Esophagus squamous epithelium (tissue), 5 donors: ENCODE data around the gene PARVG. TPM values are rescaled to one million over a fixed set of nuclear protein-coding genes. Genes with fewer than 3 reads are reported as not detected.
A peak's percentile ranks its signal among the peaks of the same experiment; 100 is the strongest.

ENCODE experiments used
- DNase-seq: peaks from one replicate; lab custom pipeline; 2025; lab: John Stamatoyannopoulos, UW
- H3K27ac ChIP-seq, 4 donors: fragments of 200-600 bp; sonication (generic); one replicate each; pipeline ENCODE4 v1.5.1; 2016 to 2019; ENCODE audit warnings: mild to moderate bottlenecking in 1 of 4
- H3K27me3 ChIP-seq, 4 donors: fragments of 200-600 bp; sonication (generic); 1 replicate in 3 of 4; 2 replicates in 1 of 4; pipeline versions ENCODE4 v1.5.1 to v1.6.0; 2017 to 2021; ENCODE audit warnings: antibody characterized with exemption in 1 of 4
- H3K36me3 ChIP-seq, 3 donors: fragments of 200-600 bp; sonication (generic); one replicate each; pipeline ENCODE4 v1.5.1; 2016 to 2019
- H3K4me1 ChIP-seq, 3 donors: fragments of 200-600 bp; sonication (generic); one replicate each; pipeline ENCODE4 v1.5.1; 2017 to 2019
- H3K4me3 ChIP-seq, 4 donors: fragments of 200-600 bp; sonication (generic); 1 replicate in 3 of 4; 2 replicates in 1 of 4; pipeline ENCODE4 v1.5.1; 2016 to 2019; ENCODE audit warnings: mild to moderate bottlenecking in 2 of 4, moderate library complexity in 1 of 4
- H3K9me3 ChIP-seq, 3 donors: fragments of 200-600 bp; sonication (generic); one replicate each; pipeline ENCODE4 v1.5.1; 2016 to 2019
- CTCF ChIP-seq, 6 experiments: fragments of 450-650 bp in 4 of 6; fragments of 200-600 bp in 2 of 6; sonication (generic) in 2 of 6; IDR thresholded peaks; one replicate each; pipeline ENCODE4 v1.5.1; 2016 to 2019; ENCODE audit warnings: antibody characterized with exemption in 6 of 6, mild to moderate bottlenecking in 4 of 6, moderate library complexity in 4 of 6
- POLR2A ChIP-seq, 4 donors: fragments of 450-650 bp; IDR thresholded peaks; one replicate each; pipeline ENCODE4 v1.6.1; 2017; ENCODE audit warnings: antibody characterized with exemption in 4 of 4, mild to moderate bottlenecking in 4 of 4, moderate library complexity in 3 of 4
- WGBS, 2 donors: methylation state at CpG; one replicate each; pipeline ENCODE4 v1.1.5; 2018; 5-methylcytosine and 5-hydroxymethylcytosine counted together
- intact Hi-C: fragments of 100-400 bp; cut with DNase I; formaldehyde crosslinking; loops from one replicate; pipeline ENCODE4 v1.15.0; 2022
- total RNA-seq, 4 donors: library from RNA; depleted of rRNA; stranded (reverse); fragments of >200 nt; gene quantifications; one replicate each; pipeline ENCODE4 v1.1.0, GENCODE V29; 2016
- donor health status: DM: yes; HTN: yes; CAD: no.

PARVG gene
- total RNA-seq, 4 donors from 2014 or later: 0.42 to 26.1 (median 2.2) TPM

DNA sequence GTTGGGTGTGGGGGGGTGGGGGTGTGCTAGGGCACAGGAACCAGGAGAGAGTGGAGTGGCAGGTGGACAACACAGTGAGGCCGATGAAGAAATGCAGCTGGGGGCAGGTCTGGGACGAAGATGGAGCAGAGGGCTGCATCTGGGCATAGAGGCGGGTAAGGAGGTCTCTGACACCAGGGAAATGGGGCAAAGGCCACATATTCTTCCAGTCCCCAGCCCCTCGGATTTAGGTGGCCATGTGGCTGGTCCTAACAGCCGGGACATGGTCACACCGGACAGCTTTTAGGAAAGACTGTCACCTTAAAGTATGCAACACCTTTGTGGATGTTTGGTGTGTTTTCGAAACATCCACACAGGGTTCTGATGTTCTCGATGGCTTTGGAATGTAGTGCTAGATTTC, 5.0 kb upstream of the PARVG start:
- 74 to 87% methylated on average over 7 of the region's 8 CpGs for WGBS, 2 donors
- TF ChIP-seq POLR2A (IDR thresholded peaks at IDR 0.05): no peak
- TF ChIP-seq CTCF (IDR thresholded peaks at IDR 0.05): no peak
- H3K4me3 ChIP-seq: no peak overlapping the region
- H3K4me1 ChIP-seq: peaks cover 0 to 11% (median 0%) of the 10 kb centered on the region in 3 donors
- H3K9me3 ChIP-seq: no peaks in the 10 kb centered on the region
- no peak overlapping the region for H3K27ac ChIP-seq
- intact Hi-C loops: no loop called here
- no peaks in the 10 kb centered on the region for H3K36me3 ChIP-seq
- H3K27me3 ChIP-seq: peaks cover 0 to 25% (median 0%) of the 10 kb centered on the region in 4 donors
- DNase-seq: no peak

DNA sequence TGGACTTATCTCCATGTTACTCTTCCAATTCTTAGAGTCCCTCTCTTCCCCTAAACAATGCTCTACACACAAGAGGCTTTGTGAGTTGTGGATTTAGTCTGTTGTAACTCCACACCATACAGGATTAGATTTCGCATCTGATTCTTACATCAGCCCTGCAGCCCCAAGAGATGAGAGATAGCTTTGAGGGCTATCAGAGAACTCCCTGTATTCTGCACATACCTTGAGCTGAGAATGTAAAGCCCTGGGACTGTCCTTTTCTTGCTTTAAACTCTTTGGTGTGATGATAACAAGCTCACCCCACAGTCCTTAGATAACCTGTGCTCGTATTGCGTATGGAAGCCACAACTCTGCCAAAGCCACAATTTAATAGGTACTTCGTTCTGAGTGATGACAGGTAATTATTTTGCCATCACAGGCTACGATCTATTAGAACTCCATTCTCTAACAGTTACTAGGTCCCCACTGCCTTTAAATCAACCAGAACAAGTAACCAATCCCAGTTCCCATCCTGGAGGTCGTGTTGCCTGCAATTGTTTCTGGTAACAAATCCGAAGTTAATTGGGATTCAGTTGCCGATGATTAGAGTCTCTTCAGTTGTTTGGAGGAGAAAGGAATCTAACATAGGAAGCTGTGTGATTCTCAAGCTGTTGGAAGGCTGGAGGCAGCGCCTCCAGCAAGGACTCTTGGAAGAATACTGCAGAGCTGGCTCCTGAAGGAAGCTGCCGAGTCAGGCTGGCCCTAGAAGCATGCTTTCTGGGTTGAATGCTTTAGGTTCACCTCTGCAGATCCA, 1.3 kb upstream of the PARVG start:
- no peak for DNase-seq
- Histone ChIP-seq H3K27ac (no peak overlapping the region), H3K4me3 (no peak overlapping the region), H3K4me1 (peaks cover 0 to 3% (median 0%) of the 10 kb centered on the region in 3 donors), H3K9me3 (no peaks in the 10 kb centered on the region), H3K36me3 (no peaks in the 10 kb centered on the region), H3K27me3 (peaks cover 0 to 53% (median 0%) of the 10 kb centered on the region in 4 donors)
- intact Hi-C loops: no loop called here
- no peak for TF ChIP-seq CTCF (IDR thresholded peaks at IDR 0.05)
- no peak for TF ChIP-seq POLR2A (IDR thresholded peaks at IDR 0.05)
- 55 to 67% methylated on average over 10 of the region's 10 CpGs for WGBS, 2 donors

- Histone ChIP-seq H3K27me3 (peaks cover 0 to 59% (median 0%) of the 10 kb centered on the region in 4 donors), H3K4me1 (peaks cover 0 to 3% (median 0%) of the 10 kb centered on the region in 3 donors), H3K4me3 (no peak overlapping the region), H3K9me3 (no peaks in the 10 kb centered on the region), H3K27ac (no peak overlapping the region), H3K36me3 (no peaks in the 10 kb centered on the region)
- DNase-seq: no peak
- intact Hi-C loops: no loop called here
- TF ChIP-seq CTCF (IDR thresholded peaks at IDR 0.05): no peak
- TF ChIP-seq POLR2A (IDR thresholded peaks at IDR 0.05): no peak
- 77 to 78% methylated on average over 5 to 6 of the region's 6 CpGs for WGBS, 2 donors
These were observed 578 bp upstream of the PARVG start for GRCh38 chr22:44179989-44180705.

GRCh38 chr22:44181033-44181911, 547 bp downstream of the PARVG start:
- H3K36me3 ChIP-seq: no peaks in the 10 kb centered on the region
- WGBS, 2 donors: 60 to 70% methylated on average over 10 to 17 of the region's 40 CpGs
- H3K27me3 ChIP-seq: peaks cover 0 to 63% (median 0%) of the 10 kb centered on the region in 4 donors
- H3K4me3 ChIP-seq: peak overlapping the region; percentile 16 to 59 (median 36)
- TF ChIP-seq POLR2A (IDR thresholded peaks at IDR 0.05): peak in 1 of 4 donors; percentile 5
- TF ChIP-seq CTCF (IDR thresholded peaks at IDR 0.05): no peak
- peak overlapping the region; percentile 45 to 76 (median 70) for H3K27ac ChIP-seq
- intact Hi-C loops: no loop called here
- H3K4me1 ChIP-seq: peaks cover 0 to 3% (median 0%) of the 10 kb centered on the region in 3 donors
- DNase-seq: no peak
- no peaks in the 10 kb centered on the region for H3K9me3 ChIP-seq
